HG03045 (cell line): ENCODE measurements around the gene CLTCL1.

Experiments used
- ATAC-seq: cut with Tn5 transposase; IDR thresholded peaks from one replicate; pipeline ENCODE4 v1.9.1; 2021; ENCODE audit warnings: mild to moderate bottlenecking, moderate library complexity; ENCODE audit not compliant: unreplicated experiment

Gene CLTCL1

GRCh38 chr22:19152942-19153883, 138.3 kb downstream of the CLTCL1 start:
- ATAC-seq = no peak

- no peak for ATAC-seq
Observed at GRCh38 chr22:19151329-19152191, 140.0 kb downstream of the CLTCL1 start.

DNA sequence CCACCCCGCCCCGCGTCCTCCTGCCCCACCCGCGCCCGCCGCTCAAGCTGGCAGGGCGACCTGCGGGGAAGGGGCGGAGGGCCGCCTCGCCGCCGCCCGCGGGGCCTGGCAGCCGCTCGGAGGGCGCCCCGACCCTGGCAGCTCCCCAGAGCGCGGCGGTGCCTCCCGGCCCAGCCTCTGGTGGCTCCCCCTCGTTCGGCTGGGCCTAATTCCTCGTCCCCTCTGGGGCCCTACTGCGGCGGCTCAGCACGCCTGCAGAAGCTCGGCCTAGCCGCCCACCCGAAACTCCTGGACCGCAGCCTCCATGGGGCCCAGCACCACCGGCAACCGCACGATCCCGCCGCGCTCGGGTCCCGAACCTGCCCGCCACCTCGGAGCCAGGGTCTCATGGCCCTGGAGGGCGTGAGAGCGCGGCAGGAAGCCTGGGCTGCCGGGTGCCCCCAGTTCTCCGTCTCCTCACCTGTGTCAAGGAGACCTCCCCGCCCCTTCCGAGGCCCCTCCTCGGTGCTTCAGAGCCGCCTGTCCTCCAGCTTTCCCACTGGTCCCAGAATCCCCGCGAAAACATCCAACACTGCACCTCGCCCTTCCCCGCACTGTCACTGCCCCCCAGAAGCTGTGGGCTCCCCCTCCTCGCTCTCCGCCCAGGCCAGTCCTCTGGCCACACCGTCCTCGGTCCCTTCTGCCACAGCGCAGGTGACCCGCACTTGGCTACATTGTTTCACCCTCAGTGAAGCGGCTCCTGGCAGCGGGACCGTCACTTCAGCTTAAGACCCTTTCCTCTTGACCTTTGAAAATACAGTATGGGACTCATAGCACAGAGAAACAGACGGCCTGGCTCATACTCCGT, 140.8 kb downstream of the CLTCL1 start:
- ATAC-seq = no peak

GRCh38 chr22:19149991-19150390, 141.5 kb downstream of the CLTCL1 start, which contains the start of gene GSC2:
GSC2 (minus strand) TSS chr22:19150292; CDS start chr22:19150283, 9 bp downstream.
- no peak for ATAC-seq

GRCh38 chr22:19149047-19149883, 142.3 kb downstream of the CLTCL1 start:
- ATAC-seq = no peak

DNA sequence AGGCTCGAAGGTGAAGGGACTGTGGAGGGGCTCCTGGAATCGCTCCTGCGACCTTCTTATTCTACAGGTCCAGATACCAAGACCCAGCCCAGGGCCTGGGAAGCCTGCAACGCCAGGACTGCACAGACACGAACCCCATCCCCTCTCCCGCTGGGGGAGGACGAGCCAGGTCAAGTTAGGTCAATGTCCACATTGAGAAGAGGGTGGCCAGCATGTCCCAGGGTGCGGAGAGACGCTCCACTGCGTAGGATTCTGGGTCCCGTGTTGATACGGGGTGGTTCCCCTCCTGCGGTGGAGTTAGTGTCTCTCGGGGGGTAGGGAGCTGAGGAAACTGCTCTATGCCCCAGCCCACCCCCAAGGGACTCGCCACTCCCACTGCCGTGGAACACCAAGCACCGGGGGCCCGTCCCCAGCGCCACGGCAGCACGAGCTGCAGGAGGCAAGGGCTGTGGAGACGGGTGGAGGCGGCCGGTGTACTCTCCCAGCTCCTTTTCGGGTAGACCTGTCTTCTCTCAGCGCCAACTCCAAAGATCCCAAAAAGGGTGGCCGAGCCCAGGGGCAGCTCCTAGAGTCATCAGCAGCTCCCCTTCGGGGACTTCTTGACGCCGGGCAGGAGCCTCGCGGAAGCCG, 143.0 kb downstream of the CLTCL1 start:
- no peak for ATAC-seq

GRCh38 chr22:19147195-19147780, 144.2 kb downstream of the CLTCL1 start:
- no peak for ATAC-seq

DNA sequence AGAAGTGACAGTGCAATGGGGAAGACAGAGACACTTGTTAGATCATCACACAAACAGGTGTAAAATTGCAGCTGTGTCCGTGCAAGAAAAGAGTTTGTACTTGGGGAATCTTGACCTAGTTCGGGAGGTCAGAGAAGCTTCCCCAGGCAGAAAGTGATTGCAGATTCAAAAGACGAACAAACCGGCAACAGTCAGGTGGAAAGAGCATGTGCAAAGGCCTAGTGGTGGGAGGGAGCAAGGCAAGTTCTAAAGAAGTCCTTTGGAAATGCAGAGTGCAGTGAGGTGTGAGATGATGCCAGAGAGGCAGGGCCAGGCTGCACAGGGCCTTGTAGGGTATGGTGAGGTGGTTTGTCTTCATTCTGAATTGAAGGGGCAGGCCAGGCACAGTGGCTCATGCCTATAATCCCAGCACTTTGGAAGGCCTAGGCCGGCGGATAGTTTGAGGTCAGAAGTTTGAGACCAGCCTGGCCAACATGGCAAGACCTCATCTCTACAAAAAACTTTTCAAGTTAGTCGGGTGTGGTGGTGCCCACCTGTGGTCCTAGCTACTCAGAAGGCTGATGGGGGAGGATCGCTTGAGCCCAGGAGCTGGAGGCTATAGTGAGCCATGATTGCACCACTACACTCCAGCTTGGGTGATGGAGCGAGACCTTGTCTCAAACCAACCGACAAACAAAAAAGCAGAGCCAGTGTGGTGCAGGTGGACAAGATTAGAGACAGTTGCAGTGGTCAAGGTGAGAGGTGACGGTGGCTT, 145.1 kb downstream of the CLTCL1 start:
- no peak for ATAC-seq

GRCh38 chr22:19143967-19144400, 147.5 kb downstream of the CLTCL1 start:
- ATAC-seq = no peak

- no peak for ATAC-seq
Observed at GRCh38 chr22:19143212-19143611, 148.3 kb downstream of the CLTCL1 start.

DNA sequence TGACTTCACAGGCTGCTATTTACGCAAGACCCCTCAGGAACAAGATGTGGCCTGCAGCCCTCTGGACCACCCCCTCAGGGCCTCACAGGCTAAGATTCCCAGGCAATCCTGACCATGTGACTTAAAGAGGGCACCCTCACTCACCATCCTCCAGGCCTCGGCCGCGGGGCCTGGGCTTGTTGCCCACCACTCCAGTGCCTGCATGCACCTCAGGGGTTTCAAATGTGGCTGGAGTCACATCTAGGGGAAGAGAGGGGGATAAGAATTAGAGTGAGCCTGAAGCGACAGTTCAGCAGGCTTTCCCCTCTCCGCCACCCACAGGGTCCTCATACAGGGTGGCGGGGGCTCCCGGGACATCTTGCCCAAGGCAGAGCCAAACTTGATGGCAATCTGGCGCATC, 149.1 kb downstream of the CLTCL1 start:
- ATAC-seq = no peak

DNA sequence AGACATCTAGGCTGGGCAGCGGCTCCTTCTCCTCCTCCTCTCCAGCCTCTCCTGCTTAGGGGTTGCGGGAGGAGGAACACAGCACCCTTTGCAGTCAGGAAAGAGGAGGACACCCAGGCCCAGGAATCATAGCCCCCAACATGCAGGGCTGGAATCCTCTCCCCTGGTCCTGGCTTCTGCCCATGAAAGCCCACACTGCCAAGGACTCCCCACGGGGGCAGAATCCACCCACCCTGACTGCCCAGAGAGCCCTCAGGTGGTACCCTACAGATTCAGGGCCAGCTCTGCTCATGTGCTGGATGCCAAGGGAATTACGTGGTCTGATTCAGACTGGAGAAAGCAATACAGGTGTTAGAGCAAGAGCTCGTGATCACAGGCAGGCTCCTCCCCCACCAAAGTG, 151.5 kb downstream of the CLTCL1 start:
- no peak for ATAC-seq

- no peak for ATAC-seq
Observed at GRCh38 chr22:19139001-19139356, 152.5 kb downstream of the CLTCL1 start.

DNA sequence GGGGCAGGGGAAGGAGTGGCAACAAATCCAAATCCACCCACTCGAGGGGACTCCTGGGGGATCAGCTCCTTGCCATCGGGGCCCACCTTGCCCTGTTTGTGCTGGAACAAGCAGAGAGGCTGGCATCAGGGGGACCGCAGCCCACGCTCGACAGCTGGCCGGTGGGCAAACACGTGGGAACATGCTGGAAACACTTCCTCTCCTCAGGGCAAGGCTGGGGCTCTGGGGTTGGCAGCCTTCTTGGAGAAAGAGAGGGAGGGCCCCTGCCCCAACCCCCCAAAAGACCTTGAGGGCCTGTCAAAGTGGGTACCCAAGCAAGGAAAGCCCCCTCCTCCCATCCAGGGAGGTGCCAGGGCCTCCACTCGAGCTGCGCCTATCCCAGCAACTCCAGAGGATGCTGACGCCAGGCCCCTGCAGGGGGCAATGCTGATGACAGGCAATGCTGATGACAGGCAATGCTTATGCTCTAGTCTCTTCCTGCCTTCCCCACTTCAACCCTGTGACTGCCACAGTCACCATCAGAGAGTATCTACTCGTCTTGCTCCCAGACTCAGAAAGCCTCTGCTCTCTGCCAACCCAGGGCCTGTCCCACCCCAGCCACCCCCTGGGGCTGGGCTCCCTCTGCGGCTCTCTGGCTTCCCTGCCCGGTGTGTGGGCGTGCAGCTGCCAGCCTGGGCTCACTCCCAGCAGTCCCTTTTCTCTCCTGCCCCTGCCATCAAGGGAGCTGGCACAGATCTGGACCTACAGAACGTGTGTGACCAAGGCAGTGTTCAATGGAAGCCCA, 153.1 kb downstream of the CLTCL1 start:
- ATAC-seq = no peak

GRCh38 chr22:19137384-19138216, 153.9 kb downstream of the CLTCL1 start:
- no peak for ATAC-seq

DNA sequence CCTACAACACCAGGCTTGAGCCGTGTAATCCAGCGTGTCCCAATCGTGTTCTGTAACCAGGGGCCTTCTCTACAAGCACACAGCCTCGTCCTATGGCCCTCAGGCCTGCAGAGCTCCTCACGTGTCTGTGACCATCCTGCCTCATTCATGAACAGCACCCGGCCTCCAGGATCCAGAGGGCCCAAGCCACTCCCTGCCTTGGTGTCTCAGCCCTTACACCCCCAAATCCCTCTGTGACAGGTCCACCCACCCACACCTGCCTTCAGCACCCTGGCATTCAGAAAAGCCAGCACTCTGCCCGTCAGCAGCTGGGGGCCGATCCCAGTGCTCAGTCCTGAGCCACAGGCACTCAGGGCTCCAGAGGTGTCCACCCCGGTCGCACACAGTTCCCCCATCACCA, 154.6 kb downstream of the CLTCL1 start:
- no peak for ATAC-seq

DNA sequence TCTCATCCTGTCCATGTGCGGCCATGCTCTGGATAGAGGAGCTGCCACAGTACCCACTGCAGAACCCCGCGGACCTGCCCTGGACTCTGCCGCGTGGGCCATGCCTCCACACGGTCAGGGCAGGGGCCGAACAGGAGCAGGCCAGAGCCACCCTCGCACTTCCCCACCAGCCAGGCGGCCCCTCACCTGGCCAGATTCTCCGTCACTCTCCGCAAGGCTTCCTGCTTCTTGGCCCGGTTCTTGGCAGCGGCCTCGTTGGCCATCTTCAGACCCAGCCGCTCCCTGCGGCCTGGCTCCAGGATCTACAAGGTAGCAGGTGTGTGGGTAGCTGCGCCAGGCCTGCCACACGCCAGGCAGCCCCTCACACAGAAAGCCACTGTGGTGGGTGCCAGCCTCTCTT, 156.6 kb downstream of the CLTCL1 start:
- no peak for ATAC-seq
